Keratinocyte (primary cell): ENCODE data around the gene PRR5. TPM values are rescaled to one million over a fixed set of nuclear protein-coding genes. Genes with fewer than 3 reads are reported as not detected.
A peak's percentile ranks its signal among the peaks of the same experiment; 100 is the strongest.

Experiments
- DNase-seq: peaks from one replicate; pipeline ENCODE4 v3.0.0-alpha.2; 2011; ENCODE audit warnings: low read depth, missing footprints, low spot score
- FAIRE-seq: peaks from 2 replicates; lab custom pipeline; 2011; peaks lifted over from hg19 to GRCh38; lab: Jason Lieb, UNC
- H2AFZ ChIP-seq: 2 replicates; pipeline ENCODE4 v1.6.0; 2012; ENCODE audit warnings: low read length, control low read depth, inconsistent platforms; ENCODE audit not compliant: control insufficient read depth
- H3K27ac ChIP-seq: 2 replicates; pipeline ENCODE4 v1.5.1; 2011; ENCODE audit warnings: low read length; ENCODE audit not compliant: control insufficient read depth, insufficient read depth
- H3K27me3 ChIP-seq: 3 replicates; pipeline ENCODE4 v1.6.0; 2011; ENCODE audit warnings: low read length; ENCODE audit not compliant: control insufficient read depth, insufficient read depth; ENCODE audit errors: extremely low read depth
- H3K36me3 ChIP-seq, 2 experiments: 2 replicates in 1 of 2; 3 replicates in 1 of 2; pipeline ENCODE4 v1.5.1; 2011; ENCODE audit warnings: low read length in 2 of 2, mild to moderate bottlenecking in 1 of 2; ENCODE audit not compliant: control insufficient read depth in 2 of 2, insufficient read depth in 2 of 2; ENCODE audit errors: extremely low read depth in 1 of 2
- H3K4me1 ChIP-seq: 3 replicates; pipeline ENCODE4 v1.5.1; 2011; ENCODE audit warnings: low read length; ENCODE audit not compliant: control insufficient read depth, insufficient read depth; ENCODE audit errors: extremely low read depth
- H3K4me2 ChIP-seq: 3 replicates; pipeline ENCODE4 v1.6.0; 2011; ENCODE audit warnings: low read depth, low read length; ENCODE audit not compliant: control insufficient read depth, insufficient read depth; ENCODE audit errors: extremely low read depth
- H3K4me3 ChIP-seq, 3 experiments: fragments of 200-600 bp in 1 of 3; sonication (generic) in 1 of 3; 2 replicates in 2 of 3; 3 replicates in 1 of 3; pipeline ENCODE4 v1.5.1; 2011 to 2016; ENCODE audit warnings: low read length in 3 of 3, mild to moderate bottlenecking in 3 of 3, control low read depth in 2 of 3, inconsistent platforms in 1 of 3, low read depth in 1 of 3, mixed read lengths in 1 of 3, mixed run types in 1 of 3, moderate library complexity in 1 of 3; ENCODE audit not compliant: control insufficient read depth in 2 of 3, insufficient read depth in 2 of 3; ENCODE audit errors: extremely low read depth in 1 of 3
- H3K79me2 ChIP-seq: 2 replicates; pipeline ENCODE4 v1.6.0; 2012; ENCODE audit warnings: low read length; ENCODE audit not compliant: control insufficient read depth, insufficient read depth
- H3K9ac ChIP-seq: 3 replicates; pipeline ENCODE4 v1.6.0; 2011; ENCODE audit warnings: low read length; ENCODE audit not compliant: control insufficient read depth, insufficient read depth; ENCODE audit errors: extremely low read depth
- H3K9me1 ChIP-seq: 3 replicates; pipeline ENCODE4 v1.6.0; 2011; ENCODE audit warnings: low read length; ENCODE audit not compliant: control insufficient read depth, insufficient read depth; ENCODE audit errors: extremely low read depth
- H3K9me3 ChIP-seq: 2 replicates; pipeline ENCODE4 v1.5.1; 2012; ENCODE audit warnings: low read depth, low read length; ENCODE audit not compliant: control insufficient read depth
- H4K20me1 ChIP-seq: 3 replicates; pipeline ENCODE4 v1.6.0; 2011; ENCODE audit warnings: low read length; ENCODE audit not compliant: control insufficient read depth, insufficient read depth; ENCODE audit errors: extremely low read depth
- EZH2 ChIP-seq: IDR thresholded peaks from one replicate; pipeline ENCODE4 v1.6.1; 2012; ENCODE audit warnings: inconsistent platforms, mild to moderate bottlenecking, low read length, moderate library complexity
- dilution Hi-C: fragments of 300-500 bp; cut with MboI; formaldehyde crosslinking; loops from one replicate; pipeline ENCODE4 v1.7.0; 2020; ENCODE audit warnings: low sequenced_read_pairs; ENCODE audit not compliant: extremely low pct_ligation_motif_present
- polyA plus RNA-seq, 5 experiments: library from polyadenylated mRNA; depleted of rRNA in 3 of 5; stranded (reverse) in 3 of 5; stranded (forward) in 1 of 5; unstranded in 1 of 5; fragments of >200 nt; gene quantifications; 1 replicate in 1 of 5; 2 replicates in 3 of 5; 3 replicates in 1 of 5; pipeline versions ENCODE4 v1.2.1 to v1.2.3, GENCODE V29; 2011 to 2012; ENCODE audit warnings: missing spikeins in 2 of 5, low read depth in 1 of 5, low replicate concordance in 1 of 5
- TF ChIP-seq, protein P1 (sequence below), 3 experiments: IDR thresholded peaks in 1 of 3; conservative IDR thresholded peaks in 1 of 3; optimal IDR thresholded peaks in 1 of 3; 2 replicates in 2 of 3; 3 replicates in 1 of 3; pipeline versions ENCODE3 to v1.5.1; 2011; ENCODE audit warnings: low read length in 3 of 3, mild to moderate bottlenecking in 3 of 3, moderate library complexity in 2 of 3, control low read depth in 1 of 3, inconsistent platforms in 1 of 3; ENCODE audit not compliant: insufficient read depth in 2 of 3; ENCODE audit errors: extremely low read depth in 1 of 3

Gene PRR5
- polyA plus RNA-seq, 1 donor (not counting 4 experiments of a cell fraction or from before 2014, with no cell fraction given): 9.1 TPM

DNA sequence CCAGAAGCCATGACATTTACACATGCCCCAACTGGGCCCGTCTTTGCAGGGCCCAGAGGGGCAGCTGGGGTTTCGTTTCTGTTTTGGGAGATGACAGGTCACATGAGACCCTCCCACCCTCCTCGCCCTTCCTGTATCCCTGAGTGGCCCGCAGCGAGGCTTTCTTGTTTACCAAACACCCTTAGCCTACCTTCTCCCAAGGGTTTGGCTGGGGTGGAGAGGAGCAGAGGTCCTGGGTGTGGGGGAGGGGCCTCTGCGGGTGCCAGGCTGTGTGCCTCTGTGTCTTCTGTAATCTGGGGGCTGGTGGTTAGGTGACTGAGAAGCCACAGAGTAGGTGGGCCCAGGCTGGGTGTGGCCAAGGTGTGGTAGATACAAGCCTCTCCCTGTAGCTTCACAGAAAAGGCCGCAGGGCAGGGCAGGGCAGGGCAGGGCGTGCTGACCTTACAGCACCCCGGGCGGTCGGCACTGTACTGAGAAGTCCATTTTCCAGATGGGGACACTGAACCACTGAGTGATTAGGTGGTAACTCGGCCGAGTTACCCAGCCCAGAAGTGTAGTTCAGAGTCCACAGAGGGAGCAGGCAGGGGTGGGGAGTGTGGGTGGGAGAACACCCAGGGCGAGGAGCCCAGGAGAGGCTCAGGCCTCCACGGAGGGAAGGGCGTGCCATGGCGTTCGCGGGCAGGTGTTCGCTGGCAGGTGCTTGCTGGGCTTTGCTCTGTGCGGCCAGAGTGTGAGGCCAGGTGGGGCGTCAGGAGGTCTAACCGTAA is 8.7 kb downstream of the PRR5 start:
- no peaks in the 10 kb centered on the region for H3K9me3 ChIP-seq
- no peak for TF ChIP-seq EZH2
- TF ChIP-seq, protein P1, sequence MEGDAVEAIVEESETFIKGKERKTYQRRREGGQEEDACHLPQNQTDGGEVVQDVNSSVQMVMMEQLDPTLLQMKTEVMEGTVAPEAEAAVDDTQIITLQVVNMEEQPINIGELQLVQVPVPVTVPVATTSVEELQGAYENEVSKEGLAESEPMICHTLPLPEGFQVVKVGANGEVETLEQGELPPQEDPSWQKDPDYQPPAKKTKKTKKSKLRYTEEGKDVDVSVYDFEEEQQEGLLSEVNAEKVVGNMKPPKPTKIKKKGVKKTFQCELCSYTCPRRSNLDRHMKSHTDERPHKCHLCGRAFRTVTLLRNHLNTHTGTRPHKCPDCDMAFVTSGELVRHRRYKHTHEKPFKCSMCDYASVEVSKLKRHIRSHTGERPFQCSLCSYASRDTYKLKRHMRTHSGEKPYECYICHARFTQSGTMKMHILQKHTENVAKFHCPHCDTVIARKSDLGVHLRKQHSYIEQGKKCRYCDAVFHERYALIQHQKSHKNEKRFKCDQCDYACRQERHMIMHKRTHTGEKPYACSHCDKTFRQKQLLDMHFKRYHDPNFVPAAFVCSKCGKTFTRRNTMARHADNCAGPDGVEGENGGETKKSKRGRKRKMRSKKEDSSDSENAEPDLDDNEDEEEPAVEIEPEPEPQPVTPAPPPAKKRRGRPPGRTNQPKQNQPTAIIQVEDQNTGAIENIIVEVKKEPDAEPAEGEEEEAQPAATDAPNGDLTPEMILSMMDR (optimal IDR thresholded peaks at IDR 0.05 in 1 of 3, IDR thresholded peaks at IDR 0.05 in 1 of 3, conservative IDR thresholded peaks at IDR 0.05 in 1 of 3; ENCODE audit: extremely low read depth in 1 of 3, insufficient read depth in 2 of 3, low read length in 3 of 3): no peak
- H3K36me3 ChIP-seq: peaks cover 4 to 5% of the 10 kb centered on the region in 2 experiments
- H3K4me3 ChIP-seq: no peak overlapping the region
- peaks cover 22% of the 10 kb centered on the region for H3K79me2 ChIP-seq
- no peaks in the 10 kb centered on the region for H3K9me1 ChIP-seq
- H3K27ac ChIP-seq: no peak overlapping the region
- H3K4me2 ChIP-seq: peak overlapping the region; percentile 32
- H3K27me3 ChIP-seq: no peaks in the 10 kb centered on the region
- dilution Hi-C loops: no loop called here
- no peak overlapping the region for H2AFZ ChIP-seq
- peaks cover 18% of the 10 kb centered on the region for H3K4me1 ChIP-seq
- H3K9ac ChIP-seq: no peak overlapping the region
- DNase-seq (peak; percentile 30), FAIRE-seq (no peak)
- peaks cover 9% of the 10 kb centered on the region for H4K20me1 ChIP-seq

DNA sequence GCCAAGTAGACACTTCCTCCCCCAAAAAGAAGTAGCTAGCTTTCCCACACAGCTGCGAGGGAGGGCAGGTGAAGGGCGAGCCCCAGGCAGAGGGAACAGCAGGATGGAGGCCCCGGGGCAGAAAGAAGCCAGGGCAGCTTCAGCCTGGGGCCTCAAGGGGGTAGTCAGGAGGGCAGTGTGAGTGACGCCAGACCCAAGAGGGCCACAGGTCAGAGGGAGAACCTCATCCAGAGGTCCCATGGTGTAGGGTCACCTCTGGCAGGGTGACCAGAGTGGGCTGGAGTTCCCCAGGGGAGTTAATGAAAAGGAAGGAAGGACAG is 9.2 kb downstream of the PRR5 start:
- Histone ChIP-seq H3K27ac (no peak overlapping the region), H3K36me3 (peaks cover 4 to 5% of the 10 kb centered on the region in 2 experiments), H3K4me1 (peaks cover 18% of the 10 kb centered on the region), H4K20me1 (peaks cover 9% of the 10 kb centered on the region), H3K4me2 (no peak overlapping the region), H3K27me3 (no peaks in the 10 kb centered on the region), H3K79me2 (peaks cover 22% of the 10 kb centered on the region), H3K9ac (no peak overlapping the region), H3K9me3 (no peaks in the 10 kb centered on the region), H3K9me1 (no peaks in the 10 kb centered on the region), H3K4me3 (no peak overlapping the region), H2AFZ (no peak overlapping the region)
- dilution Hi-C loops: no loop called here
- DNase-seq (no peak), FAIRE-seq (no peak)
- TF ChIP-seq, protein P1 (optimal IDR thresholded peaks at IDR 0.05 in 1 of 3, IDR thresholded peaks at IDR 0.05 in 1 of 3, conservative IDR thresholded peaks at IDR 0.05 in 1 of 3; ENCODE audit: extremely low read depth in 1 of 3, insufficient read depth in 2 of 3, low read length in 3 of 3): no peak
- TF ChIP-seq EZH2: no peak
